GM12872 (cell line): ENCODE results near the gene LRRC8E.

Experiments used
- CTCF ChIP-seq: IDR thresholded peaks from 3 replicates; pipeline ENCODE4 v1.5.1; 2011; ENCODE audit warnings: low read depth, mild to moderate bottlenecking, low read length, moderate library complexity; ENCODE audit not compliant: insufficient read depth

The LRRC8E gene

DNA sequence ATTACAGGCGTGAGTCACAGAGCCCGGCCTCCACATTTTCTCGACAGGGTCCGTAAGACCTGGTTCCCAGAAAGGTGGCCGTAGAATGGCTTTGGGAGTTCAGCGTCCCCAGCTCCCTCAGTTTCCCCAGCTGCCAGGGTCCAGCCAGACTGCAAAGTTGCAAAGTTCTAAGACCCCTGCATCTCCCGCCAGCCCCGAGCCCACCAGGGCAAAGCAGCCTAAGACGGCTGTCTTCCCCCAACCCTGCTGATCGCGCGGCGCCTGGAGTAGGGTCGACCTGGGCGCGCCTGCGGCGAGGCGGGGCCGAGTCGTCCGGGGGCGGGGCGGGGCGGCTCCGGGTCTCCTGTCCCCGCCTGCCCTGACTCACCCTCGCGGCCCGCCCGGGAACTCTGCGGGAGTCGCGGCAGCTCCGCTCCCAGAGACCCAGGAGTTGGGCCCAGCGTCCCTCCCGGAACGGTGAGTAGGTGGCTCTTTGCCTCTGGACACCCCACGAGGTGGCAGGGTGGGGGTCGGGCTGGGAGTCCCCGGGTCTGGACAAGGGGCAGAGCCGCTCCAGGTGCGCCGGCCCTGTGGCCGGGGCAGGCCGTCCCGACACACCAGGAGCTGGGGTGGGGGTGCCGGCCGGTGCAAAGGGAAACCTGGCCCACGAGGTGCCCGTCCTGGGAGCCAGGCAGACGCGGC, at the start of gene LRRC8E:
LRRC8E (plus strand) TSS at position 366 of the 681 bp plus-strand sequence. CDS start 7,094 bp downstream, outside the sequence.
- TF ChIP-seq CTCF = no peak

- no peak for TF ChIP-seq CTCF
These were observed 48.8 kb upstream of the LRRC8E start for GRCh38 chr19:7839476-7839875.

- no peak for TF ChIP-seq CTCF
These were observed 47.7 kb upstream of the LRRC8E start for GRCh38 chr19:7840629-7841028.

GRCh38 chr19:7841751-7842660, 46.3 kb upstream of the LRRC8E start:
- TF ChIP-seq CTCF = no peak

DNA sequence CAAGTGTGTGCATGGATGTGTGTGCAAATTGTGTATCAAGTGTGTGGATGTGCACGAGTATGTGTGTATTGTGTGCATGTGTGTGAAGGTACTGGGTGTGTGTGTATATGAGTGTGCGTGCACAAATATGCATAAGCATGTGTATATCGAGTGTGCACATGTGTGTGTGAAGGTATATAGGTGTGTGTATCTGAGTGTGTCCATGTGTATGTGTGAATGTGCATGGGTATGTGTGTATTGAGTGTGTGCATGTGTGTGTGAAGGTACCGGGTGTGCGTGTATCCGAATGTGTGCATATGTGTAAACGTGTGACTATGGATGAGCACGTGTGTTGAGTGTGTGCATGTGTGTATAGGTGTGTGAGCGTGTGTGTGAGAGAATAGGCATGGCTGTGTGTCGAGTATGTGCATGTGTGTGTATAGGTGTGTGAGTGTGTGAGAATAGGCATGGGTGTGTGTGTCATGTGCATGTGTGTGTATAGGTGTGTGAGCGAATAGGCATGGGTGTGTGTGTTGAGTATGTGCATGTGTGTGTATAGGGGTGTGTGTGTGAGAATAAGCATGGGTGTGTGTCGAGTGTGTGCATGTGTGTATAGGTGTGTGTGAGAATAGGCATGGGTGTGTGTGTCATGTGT, 45.5 kb upstream of the LRRC8E start:
- TF ChIP-seq CTCF = no peak

DNA sequence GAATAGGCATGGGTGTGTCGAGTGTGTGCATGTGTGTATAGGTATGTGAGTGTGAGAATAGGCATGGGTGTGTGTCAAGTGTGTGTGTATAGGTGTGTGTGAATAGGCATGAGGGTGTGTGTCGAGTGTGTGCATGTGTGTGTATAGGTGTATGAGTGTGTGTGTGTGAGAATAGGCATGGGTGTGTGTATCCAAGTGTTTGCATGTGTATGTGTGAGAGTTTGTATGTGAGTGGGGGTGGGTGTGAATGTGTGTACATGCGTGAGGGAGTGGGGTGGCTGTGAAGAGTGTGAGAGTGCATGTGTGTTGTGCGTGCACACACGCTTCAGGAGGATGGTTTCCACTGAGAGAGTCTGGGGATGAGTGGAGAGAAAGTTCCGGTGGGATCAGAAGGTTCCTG, 44.8 kb upstream of the LRRC8E start:
- TF ChIP-seq CTCF = no peak

GRCh38 chr19:7844405-7844804, 43.9 kb upstream of the LRRC8E start:
- TF ChIP-seq CTCF = no peak
